Measurements from ENCODE around the gene TRAF3.

GRCh38 chr14:102825307-102826095 lies 48.3 kb downstream of the TRAF3 start:
- TF ChIP-seq, protein P1, sequence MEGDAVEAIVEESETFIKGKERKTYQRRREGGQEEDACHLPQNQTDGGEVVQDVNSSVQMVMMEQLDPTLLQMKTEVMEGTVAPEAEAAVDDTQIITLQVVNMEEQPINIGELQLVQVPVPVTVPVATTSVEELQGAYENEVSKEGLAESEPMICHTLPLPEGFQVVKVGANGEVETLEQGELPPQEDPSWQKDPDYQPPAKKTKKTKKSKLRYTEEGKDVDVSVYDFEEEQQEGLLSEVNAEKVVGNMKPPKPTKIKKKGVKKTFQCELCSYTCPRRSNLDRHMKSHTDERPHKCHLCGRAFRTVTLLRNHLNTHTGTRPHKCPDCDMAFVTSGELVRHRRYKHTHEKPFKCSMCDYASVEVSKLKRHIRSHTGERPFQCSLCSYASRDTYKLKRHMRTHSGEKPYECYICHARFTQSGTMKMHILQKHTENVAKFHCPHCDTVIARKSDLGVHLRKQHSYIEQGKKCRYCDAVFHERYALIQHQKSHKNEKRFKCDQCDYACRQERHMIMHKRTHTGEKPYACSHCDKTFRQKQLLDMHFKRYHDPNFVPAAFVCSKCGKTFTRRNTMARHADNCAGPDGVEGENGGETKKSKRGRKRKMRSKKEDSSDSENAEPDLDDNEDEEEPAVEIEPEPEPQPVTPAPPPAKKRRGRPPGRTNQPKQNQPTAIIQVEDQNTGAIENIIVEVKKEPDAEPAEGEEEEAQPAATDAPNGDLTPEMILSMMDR (IDR thresholded peaks at IDR 0.05; ENCODE audit: insufficient read depth, low read depth, low read length), result no peak
- TF ChIP-seq EZH2 (IDR thresholded peaks at IDR 0.05; ENCODE audit: insufficient read depth, low read length), result no peak

All from astrocyte (in vitro differentiated cells and primary cell).